GM18526 (cell line): ENCODE results near the gene AMIGO3.

Source experiments
- POLR2A ChIP-seq: IDR thresholded peaks from 3 replicates; pipeline ENCODE4 v1.6.1; 2011; ENCODE audit not compliant: insufficient read length; ENCODE audit errors: extremely low read depth

Gene AMIGO3

GRCh38 chr3:49732597-49732996 lies 13.1 kb upstream of the AMIGO3 start:
- TF ChIP-seq POLR2A, result no peak

DNA sequence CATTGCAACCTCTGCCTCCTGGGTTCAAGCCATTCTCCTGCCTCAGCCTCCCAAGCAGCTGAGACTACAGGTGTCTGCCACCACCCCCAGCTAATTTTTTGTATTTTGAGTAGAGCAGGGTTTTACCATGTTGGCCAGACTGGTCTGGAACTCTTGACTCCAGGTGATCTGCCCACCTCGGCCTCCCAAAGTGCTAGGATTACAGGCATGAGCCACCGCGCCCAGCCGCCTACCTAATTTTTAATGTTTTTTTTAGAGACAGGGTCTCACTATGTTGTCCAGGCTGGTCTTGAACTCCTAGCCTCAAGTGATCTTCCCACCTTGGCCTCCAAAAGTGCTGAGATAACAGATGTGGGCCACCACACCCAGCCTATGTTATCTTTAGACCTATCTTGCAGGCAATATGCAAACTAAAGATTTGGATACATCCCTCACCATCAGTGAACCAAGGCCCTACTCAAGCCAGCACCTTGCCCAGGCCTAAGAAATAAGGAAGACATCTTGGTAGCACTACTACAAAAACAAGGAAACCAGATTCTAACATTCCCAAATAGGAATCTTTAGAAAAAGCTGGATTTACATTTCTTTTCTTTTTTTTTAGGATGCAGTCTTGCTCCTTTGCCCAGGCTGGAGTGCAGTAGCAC lies 10.6 kb upstream of the AMIGO3 start:
- no peak for TF ChIP-seq POLR2A

DNA sequence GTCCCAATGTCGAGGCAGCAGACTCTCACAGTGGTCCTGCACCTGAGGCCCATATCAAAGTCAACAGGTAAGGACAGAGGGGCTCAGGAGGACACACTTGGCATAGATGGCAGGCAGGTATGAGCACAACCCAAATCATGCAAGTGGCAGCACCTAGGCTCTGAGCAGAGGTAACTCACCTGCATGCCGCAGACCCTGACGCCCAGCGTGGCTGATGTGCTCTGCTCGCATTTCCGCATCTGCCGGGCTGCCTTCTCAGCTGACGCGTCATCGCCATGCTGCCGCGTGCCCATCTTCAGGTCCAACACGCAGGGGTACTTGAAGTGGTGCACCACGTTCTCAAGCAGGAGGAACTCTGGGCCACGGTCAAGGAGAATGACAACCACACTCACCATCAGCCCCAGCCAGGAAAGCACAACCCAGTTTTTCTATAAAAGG lies 8.5 kb upstream of the AMIGO3 start:
- TF ChIP-seq POLR2A, result no peak

DNA sequence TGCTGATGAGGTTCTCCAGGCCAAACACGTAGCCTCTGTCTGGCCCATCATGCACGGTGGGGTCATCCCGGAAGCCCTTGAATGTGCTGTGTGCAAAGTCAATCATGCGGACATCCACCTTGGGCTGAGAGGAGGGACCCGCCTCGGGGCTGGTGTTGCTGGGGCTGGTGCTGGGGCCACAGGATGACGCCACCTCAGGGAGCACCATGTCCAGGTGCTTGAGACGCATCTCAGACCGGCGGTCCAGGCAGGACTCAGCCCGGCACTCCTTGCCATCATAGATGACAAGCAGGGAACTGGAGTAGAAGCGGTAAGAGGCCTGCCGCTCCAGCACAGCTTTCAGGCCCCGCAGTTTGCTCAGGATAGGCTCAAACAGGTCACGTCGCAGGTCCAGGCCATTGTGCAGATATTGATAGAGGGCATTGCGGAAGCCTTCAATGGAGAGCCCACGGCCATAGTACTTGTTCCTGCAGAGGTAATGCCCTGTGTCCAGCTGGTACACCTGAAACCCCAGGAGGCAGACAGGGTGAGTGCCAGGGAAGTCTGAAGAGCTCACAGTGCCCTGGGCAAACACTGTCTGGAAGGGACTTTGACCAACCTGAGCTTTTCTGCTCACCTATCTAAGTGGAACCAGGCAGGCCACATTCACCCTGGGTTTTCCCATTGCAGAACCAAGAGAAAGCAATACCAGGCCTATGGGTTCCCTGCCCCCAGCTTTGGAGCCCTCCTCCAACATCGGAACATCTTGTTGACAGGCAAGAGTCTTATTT lies 7.9 kb upstream of the AMIGO3 start:
- TF ChIP-seq POLR2A, result no peak

DNA sequence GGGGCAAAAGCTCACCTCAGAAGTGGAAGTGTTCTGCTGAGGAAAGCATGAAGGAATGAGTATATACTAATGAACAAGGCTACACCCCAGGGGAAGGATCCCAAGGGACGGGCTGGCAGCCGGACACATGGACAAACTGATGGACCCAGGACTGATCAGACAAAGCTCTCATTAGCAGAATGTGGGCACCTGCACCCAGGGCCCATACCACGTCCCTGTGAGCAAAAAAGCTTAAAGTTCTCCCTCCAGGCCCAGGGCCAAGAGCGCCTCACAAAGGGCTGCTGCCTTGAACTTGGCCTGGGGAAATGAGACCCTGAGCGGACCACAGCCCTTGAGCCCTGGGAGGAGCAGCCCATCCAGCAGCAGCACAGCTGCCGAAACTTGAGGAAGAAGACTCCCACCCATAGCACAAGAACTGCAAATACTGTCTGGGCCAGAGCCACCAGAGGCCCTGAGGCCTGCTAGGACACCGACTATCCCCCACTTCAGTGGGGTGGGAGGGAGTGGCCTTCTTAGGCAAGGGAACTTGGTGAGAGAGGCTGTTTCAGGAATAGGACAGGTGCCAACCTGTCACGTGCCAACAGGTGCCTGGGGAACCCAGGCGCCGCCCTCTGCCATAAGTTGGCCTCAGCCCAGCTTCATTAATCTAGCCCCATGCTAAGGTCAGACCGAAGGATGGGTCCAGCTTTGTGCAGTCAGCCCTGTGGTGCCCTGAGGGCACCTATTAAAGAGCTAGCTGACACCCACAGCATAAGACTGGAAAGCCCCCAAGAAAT lies 6.6 kb upstream of the AMIGO3 start:
- TF ChIP-seq POLR2A, result no peak

DNA sequence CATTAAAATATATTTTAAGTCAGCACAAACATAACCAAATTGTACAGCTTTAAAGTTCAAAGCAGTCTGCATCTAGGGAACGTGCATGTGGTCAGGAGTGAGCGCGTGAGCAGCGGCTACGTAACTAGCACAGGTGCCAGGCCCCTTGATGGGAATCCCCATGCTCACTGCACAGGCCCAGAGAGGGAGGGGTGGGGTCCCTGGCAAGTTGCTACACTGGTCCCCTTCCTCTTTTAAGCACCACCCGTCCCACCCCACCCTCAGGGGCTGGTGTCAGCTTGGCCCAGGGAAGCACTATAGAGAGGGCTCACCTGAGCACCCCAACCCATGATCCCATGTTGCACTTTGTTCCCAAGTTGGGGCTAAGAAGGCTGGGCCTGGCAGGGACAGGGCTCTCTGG lies 5.1 kb upstream of the AMIGO3 start:
- no peak for TF ChIP-seq POLR2A

GRCh38 chr3:49723628-49724551 lies 4.4 kb upstream of the AMIGO3 start, which contains the start of gene GMPPB:
GMPPB (minus strand) TSS chr3:49723951; CDS start chr3:49723726, 225 bp downstream.
- peak; percentile 67 for TF ChIP-seq POLR2A

DNA sequence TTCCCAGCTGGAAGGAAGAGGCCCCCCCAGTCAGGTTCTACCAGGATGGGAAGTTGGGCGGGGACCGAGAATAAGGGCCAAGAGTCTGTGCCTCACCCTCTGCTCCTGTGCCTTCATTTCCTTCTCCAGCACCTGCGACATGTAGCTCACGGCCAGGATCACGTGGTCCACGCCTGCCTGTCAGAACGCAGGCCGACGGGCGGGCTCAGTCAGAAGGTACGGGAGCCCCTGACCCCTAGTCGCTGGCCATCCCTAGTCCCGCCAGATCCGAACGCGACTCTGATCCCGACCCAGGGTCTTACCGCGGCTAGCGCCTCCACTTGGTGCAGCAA lies 3.8 kb upstream of the AMIGO3 start:
- no peak for TF ChIP-seq POLR2A

GRCh38 chr3:49722896-49723295 lies 3.4 kb upstream of the AMIGO3 start:
- no peak for TF ChIP-seq POLR2A

DNA sequence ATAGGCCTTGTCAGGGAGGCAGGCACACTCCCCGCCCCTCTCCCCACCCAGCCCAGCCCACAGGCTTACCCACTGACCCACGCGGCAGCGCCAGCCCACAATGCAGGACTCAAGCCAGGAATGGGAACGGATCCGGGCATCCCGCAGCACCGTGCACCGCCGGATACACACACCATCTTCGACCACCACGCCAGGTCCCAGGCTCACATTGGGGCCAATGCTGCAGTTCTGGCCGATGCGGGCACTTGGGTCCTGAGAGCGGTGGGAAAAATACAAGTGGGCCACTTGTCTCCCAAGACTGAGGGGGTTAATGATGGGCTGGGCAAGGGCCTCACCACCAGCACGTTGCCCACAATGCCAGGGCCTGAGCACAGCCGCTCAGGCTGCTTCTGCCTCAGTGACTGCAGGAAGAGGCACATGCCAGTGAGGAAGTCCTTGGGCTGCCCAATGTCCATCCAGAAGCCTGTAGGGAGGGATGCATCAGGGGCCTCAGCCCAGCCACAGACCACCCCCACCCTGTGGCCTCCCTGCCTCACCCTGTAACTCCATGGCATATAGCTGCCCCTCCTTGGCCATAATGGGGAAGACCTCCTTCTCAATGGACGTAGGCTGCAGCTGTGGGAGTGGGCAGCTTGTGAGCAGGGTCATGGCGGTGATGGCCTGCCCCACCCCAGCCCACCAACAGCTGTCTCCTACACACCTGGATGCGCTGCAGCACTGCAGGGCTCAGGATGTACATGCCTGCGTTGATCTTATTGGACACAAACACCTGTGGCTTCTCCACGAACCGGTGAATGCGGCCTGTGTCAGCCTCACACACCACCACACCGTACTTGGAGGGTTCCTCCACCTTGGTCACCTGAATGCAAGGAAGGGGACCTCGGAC lies 2.7 kb upstream of the AMIGO3 start:
- no peak for TF ChIP-seq POLR2A

DNA sequence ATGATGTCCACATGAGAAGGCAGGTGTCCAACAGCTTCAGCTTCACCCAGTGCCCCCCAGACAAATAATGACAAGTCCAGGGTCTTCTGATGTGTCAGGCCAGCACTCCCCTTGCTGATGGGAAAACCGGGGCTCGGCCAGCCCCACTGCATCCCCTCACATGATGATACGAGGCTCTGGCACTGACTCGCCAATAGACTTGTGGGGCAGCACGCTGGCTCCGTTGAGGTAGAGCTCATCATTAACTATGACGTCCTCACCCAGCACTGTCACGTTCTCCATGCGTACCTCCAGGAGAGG lies 2.1 kb upstream of the AMIGO3 start:
- TF ChIP-seq POLR2A, result no peak

DNA sequence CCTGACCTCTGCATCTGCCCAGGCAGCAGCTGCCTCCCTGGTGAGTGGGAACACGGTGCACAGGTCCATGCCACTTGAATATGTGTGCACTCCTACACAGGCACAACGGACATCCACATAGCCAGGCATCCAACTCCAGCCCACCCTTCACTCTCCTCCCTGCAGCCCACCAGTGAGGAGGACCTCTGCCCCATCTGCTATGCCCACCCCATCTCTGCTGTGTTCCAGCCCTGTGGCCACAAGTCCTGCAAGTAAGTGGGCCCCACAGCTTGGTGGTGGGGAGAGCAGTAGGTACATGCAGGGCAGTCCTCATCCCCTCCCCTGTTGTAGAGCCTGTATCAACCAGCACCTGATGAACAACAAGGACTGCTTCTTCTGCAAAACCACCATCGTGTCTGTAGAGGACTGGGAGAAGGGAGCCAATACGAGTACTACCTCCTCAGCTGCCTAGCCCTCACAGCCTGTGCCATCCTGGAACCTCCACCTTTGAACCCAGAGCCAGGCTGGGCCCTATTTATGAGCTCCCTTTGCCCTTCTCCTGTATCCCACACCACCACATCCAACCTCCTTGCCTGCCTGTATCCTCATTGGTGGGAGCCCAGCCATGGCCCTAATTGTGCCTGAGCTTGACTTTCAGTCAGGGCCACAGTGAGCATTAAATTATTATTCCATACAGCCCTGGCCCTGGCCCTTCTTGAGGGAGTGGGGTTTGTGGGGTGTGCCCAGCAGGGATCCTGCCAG lies 1.5 kb upstream of the AMIGO3 start:
- TF ChIP-seq POLR2A, result peak; percentile 6

DNA sequence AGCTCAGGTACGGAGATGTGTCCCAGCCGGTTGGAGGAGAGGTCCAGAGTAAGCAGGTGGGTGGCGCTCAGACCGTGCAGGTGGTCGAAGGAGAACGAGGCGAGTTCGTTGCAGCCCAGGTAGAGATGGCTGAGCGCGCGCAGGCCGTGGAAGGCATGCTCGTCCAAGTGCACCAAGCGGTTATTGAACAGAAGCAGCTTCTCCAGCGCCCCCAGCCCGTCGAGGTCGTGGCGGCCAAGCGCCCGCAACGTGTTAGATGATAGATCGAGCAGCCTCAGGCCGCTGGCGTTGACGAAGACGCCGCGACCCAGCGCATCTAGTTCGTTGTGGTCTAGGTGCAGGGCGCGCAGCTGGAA lies 648 bp downstream of the AMIGO3 start:
- no peak for TF ChIP-seq POLR2A
